Transverse colon (tissue), 4 donors: ENCODE measurements around the gene SVIL.

Source experiments
- EP300 ChIP-seq: sonication (generic); formaldehyde crosslinking; IDR thresholded peaks from one replicate; pipeline ENCODE4 v1.6.1; 2017; ENCODE audit warnings: antibody characterized with exemption, low read depth
- POLR2A ChIP-seq: fragments of 450-650 bp; IDR thresholded peaks from one replicate; pipeline ENCODE4 v1.6.1; 2016; ENCODE audit warnings: antibody characterized with exemption, mild to moderate bottlenecking, moderate library complexity
- POLR2AphosphoS5 ChIP-seq, 3 donors: sonication (generic); formaldehyde crosslinking; IDR thresholded peaks; one replicate each; pipeline ENCODE4 v1.6.1; 2016; ENCODE audit warnings: antibody characterized with exemption in 3 of 3
- TF ChIP-seq, protein P1 (sequence below), 5 experiments: fragments of 200-600 bp in 3 of 5; fragments of 450-650 bp in 2 of 5; sonication (generic) in 3 of 5; IDR thresholded peaks; 1 replicate in 2 of 5; 2 replicates in 3 of 5; pipeline ENCODE4 v1.5.1; 2016 to 2017; ENCODE audit warnings: antibody characterized with exemption in 5 of 5, inconsistent platforms in 3 of 5, mild to moderate bottlenecking in 2 of 5, moderate library complexity in 1 of 5

DNA sequence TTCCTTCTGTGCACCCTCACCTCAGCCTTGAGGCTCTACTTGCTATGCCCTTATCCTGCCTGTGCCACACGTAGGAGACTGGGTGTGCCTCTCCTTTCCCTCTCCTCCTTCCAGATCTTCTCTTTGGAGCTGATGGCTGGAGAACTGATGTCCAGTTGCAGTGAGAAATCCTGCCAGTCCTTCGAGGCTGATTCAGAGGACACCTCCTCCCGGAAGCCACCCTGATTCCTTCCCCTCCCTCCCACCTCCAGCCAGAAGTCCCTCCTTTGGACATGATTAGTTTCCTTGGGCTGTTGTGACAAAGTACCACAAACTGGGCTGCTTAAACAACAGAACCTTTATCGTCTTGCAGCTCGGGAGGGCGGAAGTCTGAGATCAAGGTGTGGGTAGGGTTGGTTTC lies 184.4 kb downstream of the SVIL start:
- TF ChIP-seq, protein P1, sequence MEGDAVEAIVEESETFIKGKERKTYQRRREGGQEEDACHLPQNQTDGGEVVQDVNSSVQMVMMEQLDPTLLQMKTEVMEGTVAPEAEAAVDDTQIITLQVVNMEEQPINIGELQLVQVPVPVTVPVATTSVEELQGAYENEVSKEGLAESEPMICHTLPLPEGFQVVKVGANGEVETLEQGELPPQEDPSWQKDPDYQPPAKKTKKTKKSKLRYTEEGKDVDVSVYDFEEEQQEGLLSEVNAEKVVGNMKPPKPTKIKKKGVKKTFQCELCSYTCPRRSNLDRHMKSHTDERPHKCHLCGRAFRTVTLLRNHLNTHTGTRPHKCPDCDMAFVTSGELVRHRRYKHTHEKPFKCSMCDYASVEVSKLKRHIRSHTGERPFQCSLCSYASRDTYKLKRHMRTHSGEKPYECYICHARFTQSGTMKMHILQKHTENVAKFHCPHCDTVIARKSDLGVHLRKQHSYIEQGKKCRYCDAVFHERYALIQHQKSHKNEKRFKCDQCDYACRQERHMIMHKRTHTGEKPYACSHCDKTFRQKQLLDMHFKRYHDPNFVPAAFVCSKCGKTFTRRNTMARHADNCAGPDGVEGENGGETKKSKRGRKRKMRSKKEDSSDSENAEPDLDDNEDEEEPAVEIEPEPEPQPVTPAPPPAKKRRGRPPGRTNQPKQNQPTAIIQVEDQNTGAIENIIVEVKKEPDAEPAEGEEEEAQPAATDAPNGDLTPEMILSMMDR (IDR thresholded peaks at IDR 0.05): no peak
- TF ChIP-seq POLR2A (no peak), POLR2AphosphoS5 (IDR thresholded peaks at IDR 0.05) (no peak), EP300 (no peak)
